Body of pancreas (tissue), 4 donors: Measurements from ENCODE around the gene LRIG1.

Source experiments
- POLR2A ChIP-seq, 3 donors: fragments of 450-650 bp; IDR thresholded peaks; one replicate each; pipeline ENCODE4 v1.6.1; 2016; ENCODE audit warnings: antibody characterized with exemption in 3 of 3, mild to moderate bottlenecking in 2 of 3
- TF ChIP-seq, protein P1 (sequence below), 7 experiments: fragments of 450-650 bp in 4 of 7; fragments of 200-600 bp in 3 of 7; sonication (generic) in 3 of 7; IDR thresholded peaks; one replicate each; pipeline ENCODE4 v1.5.1; 2016 to 2019; ENCODE audit warnings: antibody characterized with exemption in 7 of 7

- TF ChIP-seq, protein P1, sequence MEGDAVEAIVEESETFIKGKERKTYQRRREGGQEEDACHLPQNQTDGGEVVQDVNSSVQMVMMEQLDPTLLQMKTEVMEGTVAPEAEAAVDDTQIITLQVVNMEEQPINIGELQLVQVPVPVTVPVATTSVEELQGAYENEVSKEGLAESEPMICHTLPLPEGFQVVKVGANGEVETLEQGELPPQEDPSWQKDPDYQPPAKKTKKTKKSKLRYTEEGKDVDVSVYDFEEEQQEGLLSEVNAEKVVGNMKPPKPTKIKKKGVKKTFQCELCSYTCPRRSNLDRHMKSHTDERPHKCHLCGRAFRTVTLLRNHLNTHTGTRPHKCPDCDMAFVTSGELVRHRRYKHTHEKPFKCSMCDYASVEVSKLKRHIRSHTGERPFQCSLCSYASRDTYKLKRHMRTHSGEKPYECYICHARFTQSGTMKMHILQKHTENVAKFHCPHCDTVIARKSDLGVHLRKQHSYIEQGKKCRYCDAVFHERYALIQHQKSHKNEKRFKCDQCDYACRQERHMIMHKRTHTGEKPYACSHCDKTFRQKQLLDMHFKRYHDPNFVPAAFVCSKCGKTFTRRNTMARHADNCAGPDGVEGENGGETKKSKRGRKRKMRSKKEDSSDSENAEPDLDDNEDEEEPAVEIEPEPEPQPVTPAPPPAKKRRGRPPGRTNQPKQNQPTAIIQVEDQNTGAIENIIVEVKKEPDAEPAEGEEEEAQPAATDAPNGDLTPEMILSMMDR (IDR thresholded peaks at IDR 0.05): no peak
- no peak for TF ChIP-seq POLR2A (IDR thresholded peaks at IDR 0.05)
Measured at GRCh38 chr3:66376568-66376967, 124.3 kb downstream of the LRIG1 start.
